ENCODE data around the gene RBKS. TPM values are rescaled to one million over a fixed set of nuclear protein-coding genes. Genes with fewer than 3 reads are reported as not detected.

RBKS gene
- total RNA-seq, 1 donor from 2014 or later, result 2.0 TPM

DNA sequence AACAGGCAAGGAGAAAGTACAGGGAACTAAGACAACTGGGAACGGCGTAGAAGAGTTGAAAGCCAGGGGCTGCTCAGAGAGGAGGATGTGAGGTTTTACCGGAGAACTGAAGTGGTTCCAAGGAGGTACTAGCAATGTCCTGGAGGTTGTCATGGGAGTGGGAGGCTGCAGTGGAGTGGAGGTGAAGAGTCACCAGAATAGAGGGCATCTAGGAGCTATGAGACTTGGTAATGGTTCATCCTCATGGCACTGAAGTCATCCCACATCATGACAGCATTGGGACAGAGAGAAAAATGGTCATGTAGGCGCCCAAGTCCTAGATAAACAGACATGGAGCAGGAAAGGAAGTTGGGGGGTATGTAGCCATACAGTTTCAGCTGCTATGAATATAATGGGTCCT, 92.3 kb downstream of the RBKS start:
- Mint-ChIP-seq H3K27ac (ENCODE audit: unreplicated experiment) (no peak overlapping the region), H3K4me1 (ENCODE audit: unreplicated experiment) (peaks cover 26% of the 10 kb centered on the region), H3K4me3 (ENCODE audit: unreplicated experiment) (no peak overlapping the region), H3K36me3 (ENCODE audit: low read depth, unreplicated experiment) (peaks cover 3% of the 10 kb centered on the region), H3K9me3 (ENCODE audit: unreplicated experiment) (no peaks in the 10 kb centered on the region), H3K27me3 (ENCODE audit: unreplicated experiment) (peaks cover 8% of the 10 kb centered on the region)
- DNase-seq (ENCODE audit: low spot score), result no peak
- TF ChIP-seq, protein P1, sequence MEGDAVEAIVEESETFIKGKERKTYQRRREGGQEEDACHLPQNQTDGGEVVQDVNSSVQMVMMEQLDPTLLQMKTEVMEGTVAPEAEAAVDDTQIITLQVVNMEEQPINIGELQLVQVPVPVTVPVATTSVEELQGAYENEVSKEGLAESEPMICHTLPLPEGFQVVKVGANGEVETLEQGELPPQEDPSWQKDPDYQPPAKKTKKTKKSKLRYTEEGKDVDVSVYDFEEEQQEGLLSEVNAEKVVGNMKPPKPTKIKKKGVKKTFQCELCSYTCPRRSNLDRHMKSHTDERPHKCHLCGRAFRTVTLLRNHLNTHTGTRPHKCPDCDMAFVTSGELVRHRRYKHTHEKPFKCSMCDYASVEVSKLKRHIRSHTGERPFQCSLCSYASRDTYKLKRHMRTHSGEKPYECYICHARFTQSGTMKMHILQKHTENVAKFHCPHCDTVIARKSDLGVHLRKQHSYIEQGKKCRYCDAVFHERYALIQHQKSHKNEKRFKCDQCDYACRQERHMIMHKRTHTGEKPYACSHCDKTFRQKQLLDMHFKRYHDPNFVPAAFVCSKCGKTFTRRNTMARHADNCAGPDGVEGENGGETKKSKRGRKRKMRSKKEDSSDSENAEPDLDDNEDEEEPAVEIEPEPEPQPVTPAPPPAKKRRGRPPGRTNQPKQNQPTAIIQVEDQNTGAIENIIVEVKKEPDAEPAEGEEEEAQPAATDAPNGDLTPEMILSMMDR (IDR thresholded peaks at IDR 0.05; ENCODE audit: unreplicated experiment), result no peak

DNA sequence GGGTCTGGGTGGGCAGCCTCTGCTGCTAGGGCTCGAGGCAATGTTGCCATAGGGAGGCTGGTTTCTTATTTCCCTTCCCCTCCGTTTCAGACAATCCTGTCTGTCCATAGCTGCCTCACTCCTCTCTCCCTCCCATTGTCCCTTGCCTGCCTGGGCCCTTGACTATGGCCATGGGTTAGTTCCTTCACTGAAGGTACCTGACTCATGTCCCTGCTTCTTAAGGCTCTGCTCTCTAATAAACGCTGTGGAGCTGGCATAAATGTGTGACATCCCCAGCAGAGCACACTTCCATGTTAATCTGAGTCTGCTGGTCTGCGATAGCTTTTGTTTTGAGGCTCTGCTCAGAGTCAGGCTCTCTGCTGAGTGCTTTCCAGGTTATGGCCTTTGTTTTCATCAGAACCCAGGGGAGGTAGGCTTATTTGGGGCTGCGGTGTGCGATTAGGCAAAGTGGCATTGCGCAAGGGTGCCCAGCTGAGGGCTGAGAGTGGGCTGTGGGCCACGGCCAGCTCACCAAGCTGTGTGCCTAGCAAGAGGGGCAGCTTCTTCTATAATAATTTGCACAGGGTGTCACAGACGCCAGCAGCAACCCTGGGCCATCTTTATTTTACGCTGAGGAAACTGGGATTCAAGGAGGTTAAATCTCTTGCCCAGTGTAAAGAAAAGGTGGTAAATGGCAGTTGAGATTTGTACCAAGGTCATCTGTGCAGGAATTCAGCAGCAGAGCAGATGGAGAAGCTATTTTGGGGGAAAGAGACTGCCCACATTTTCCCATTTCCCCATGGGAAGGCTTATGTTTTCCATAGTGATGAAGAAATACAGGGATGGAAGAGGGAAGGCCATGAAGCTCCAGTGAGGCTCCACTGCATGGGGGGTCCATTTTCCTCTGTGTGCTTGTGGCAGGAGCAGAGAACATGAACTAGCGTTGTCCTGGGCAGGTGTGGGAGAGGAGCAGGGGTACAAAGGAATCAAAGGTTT, 93.1 kb downstream of the RBKS start:
- TF ChIP-seq, protein P1 (IDR thresholded peaks at IDR 0.05; ENCODE audit: unreplicated experiment), result no peak
- Mint-ChIP-seq H3K27ac (ENCODE audit: unreplicated experiment) (no peak overlapping the region), H3K9me3 (ENCODE audit: unreplicated experiment) (no peaks in the 10 kb centered on the region), H3K4me3 (ENCODE audit: unreplicated experiment) (peak overlapping the region; percentile 70), H3K27me3 (ENCODE audit: unreplicated experiment) (peaks cover 8% of the 10 kb centered on the region), H3K36me3 (ENCODE audit: low read depth, unreplicated experiment) (peaks cover 3% of the 10 kb centered on the region), H3K4me1 (ENCODE audit: unreplicated experiment) (peaks cover 29% of the 10 kb centered on the region)
- no peak for DNase-seq (ENCODE audit: low spot score)

DNA sequence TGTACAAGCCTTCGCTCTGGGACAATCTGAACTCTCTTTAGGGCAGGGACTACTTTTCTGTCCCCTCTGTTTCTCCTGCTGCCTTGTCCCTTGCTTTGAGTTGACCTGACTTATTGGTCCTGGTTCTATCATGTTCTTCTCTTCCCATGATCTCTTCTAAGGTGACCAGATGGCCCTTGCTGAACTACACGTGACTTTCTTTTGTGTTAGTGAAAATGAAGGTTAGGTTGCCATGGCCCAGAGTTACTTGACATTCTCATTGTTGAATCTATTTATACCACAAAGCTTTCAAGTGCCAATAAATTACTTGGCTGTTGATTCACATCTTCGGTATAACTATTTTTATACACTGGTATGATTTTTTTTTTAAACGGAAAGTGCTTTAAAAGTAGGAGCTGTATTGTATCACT, 94.3 kb downstream of the RBKS start:
- no peak for DNase-seq (ENCODE audit: low spot score)
- H3K27ac Mint-ChIP-seq (ENCODE audit: unreplicated experiment), result peak overlapping the region; percentile 87

DNA sequence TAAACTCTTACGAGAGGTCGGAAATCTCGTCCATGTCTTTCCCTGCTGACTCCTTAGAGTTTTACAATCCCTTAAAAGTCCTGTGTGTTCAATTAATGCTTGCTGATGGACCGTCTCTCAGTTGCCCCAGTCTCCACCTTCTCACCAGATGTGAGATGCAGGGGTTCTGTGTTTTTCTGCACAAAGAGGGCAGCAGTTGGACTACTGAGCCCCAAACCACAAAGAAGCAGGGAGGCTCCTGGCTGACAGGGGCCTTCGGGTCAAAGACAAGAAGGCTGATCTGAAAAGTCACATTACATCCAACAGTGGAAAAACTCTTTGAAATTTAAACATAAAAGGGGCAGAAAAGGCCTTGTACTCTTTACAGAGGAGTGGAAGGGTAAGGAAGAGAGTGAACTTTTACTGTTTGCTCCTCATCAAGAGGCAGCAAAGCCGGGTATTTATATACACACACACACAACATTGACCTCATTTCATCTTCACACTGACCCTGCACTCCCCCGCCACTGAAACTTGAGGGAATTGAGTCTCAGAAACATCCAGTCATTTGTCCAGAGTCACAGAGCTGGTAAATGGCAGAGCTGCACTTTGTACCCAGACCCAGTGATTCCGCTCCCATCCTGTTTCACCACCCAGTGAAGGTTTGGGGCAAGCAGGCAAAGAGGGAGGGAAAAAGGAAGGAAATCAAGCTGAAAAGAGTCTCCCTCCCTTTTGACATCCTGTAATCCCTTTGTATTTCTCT, 94.9 kb downstream of the RBKS start:
- H3K4me3 Mint-ChIP-seq (ENCODE audit: unreplicated experiment), result peak overlapping the region; percentile 4
- peak overlapping the region; percentile 87 for H3K27ac Mint-ChIP-seq (ENCODE audit: unreplicated experiment)
- H3K4me1 Mint-ChIP-seq (ENCODE audit: unreplicated experiment), result peaks cover 29% of the 10 kb centered on the region
- peaks cover 8% of the 10 kb centered on the region for H3K27me3 Mint-ChIP-seq (ENCODE audit: unreplicated experiment)
- H3K36me3 Mint-ChIP-seq (ENCODE audit: low read depth, unreplicated experiment), result peaks cover 3% of the 10 kb centered on the region
- TF ChIP-seq, protein P1 (IDR thresholded peaks at IDR 0.05; ENCODE audit: unreplicated experiment), result no peak
- no peak for DNase-seq (ENCODE audit: low spot score)
- no peaks in the 10 kb centered on the region for H3K9me3 Mint-ChIP-seq (ENCODE audit: unreplicated experiment)

More for the DNA sequence above, 94.3 kb downstream of the RBKS start:
- Mint-ChIP-seq H3K4me3 (ENCODE audit: unreplicated experiment) (peak overlapping the region; percentile 4), H3K9me3 (ENCODE audit: unreplicated experiment) (no peaks in the 10 kb centered on the region), H3K4me1 (ENCODE audit: unreplicated experiment) (peaks cover 29% of the 10 kb centered on the region), H3K27me3 (ENCODE audit: unreplicated experiment) (peaks cover 8% of the 10 kb centered on the region), H3K36me3 (ENCODE audit: low read depth, unreplicated experiment) (peaks cover 3% of the 10 kb centered on the region)
- TF ChIP-seq, protein P1 (IDR thresholded peaks at IDR 0.05; ENCODE audit: unreplicated experiment), result no peak
